Smooth muscle cell (in vitro differentiated cells): ENCODE data around the gene PIGV. TPM values are rescaled to one million over a fixed set of nuclear protein-coding genes. Genes with fewer than 3 reads are reported as not detected.

ENCODE experiments used
- DNase-seq: peaks from one replicate; lab custom pipeline; 2025; ENCODE audit not compliant: unreplicated experiment; lab: John Stamatoyannopoulos, UW
- H2AFZ ChIP-seq: fragments of 200-600 bp; sonication (generic); 2 replicates; pipeline ENCODE4 v1.6.0; 2016; ENCODE audit warnings: antibody characterized with exemption, low read depth, mild to moderate bottlenecking
- H3F3A ChIP-seq: fragments of 200-600 bp; sonication (generic); 2 replicates; pipeline ENCODE4 v1.6.0; 2017; ENCODE audit warnings: antibody characterized with exemption, low read depth
- H3K27ac ChIP-seq: fragments of 200-600 bp; sonication (generic); 2 replicates; pipeline ENCODE4 v1.5.1; 2016; ENCODE audit warnings: low read depth, mild to moderate bottlenecking
- H3K27me3 ChIP-seq: fragments of 200-600 bp; sonication (generic); 2 replicates; pipeline ENCODE4 v1.6.1; 2016; ENCODE audit warnings: low read depth, mild to moderate bottlenecking
- H3K36me3 ChIP-seq: fragments of 200-600 bp; sonication (generic); 2 replicates; pipeline ENCODE4 v1.5.1; 2016; ENCODE audit warnings: low read depth
- H3K4me1 ChIP-seq: fragments of 200-600 bp; sonication (generic); 2 replicates; pipeline ENCODE4 v1.5.1; 2016; ENCODE audit warnings: low read depth
- H3K4me2 ChIP-seq: fragments of 200-600 bp; sonication (generic); 2 replicates; pipeline ENCODE4 v1.6.0; 2016; ENCODE audit warnings: mild to moderate bottlenecking
- H3K4me3 ChIP-seq: fragments of 200-600 bp; sonication (generic); 2 replicates; pipeline ENCODE4 v1.5.1; 2016; ENCODE audit warnings: mild to moderate bottlenecking
- H3K79me2 ChIP-seq: fragments of 200-600 bp; sonication (generic); 2 replicates; pipeline ENCODE4 v1.6.0; 2016; ENCODE audit warnings: low read depth, mild to moderate bottlenecking
- H3K9ac ChIP-seq: fragments of 200-600 bp; sonication (generic); 2 replicates; pipeline ENCODE4 v1.6.0; 2016; ENCODE audit warnings: low read depth
- H3K9me3 ChIP-seq: fragments of 200-600 bp; sonication (generic); replicated peaks from 2 replicates; pipeline ENCODE4 v1.5.1; 2016; ENCODE audit warnings: low read depth
- H4K20me1 ChIP-seq: fragments of 200-600 bp; sonication (generic); 2 replicates; pipeline ENCODE4 v1.6.0; 2016; ENCODE audit warnings: low read depth
- CTCF ChIP-seq: fragments of 200-600 bp; sonication (generic); IDR thresholded peaks from 2 replicates; pipeline ENCODE4 v1.5.1; 2017; ENCODE audit warnings: borderline replicate concordance, mild to moderate bottlenecking, antibody characterized with exemption; ENCODE audit not compliant: insufficient read depth, poor library complexity, severe bottlenecking
- whole genome bisulfite sequencing: methylation state at CpG from one replicate; pipeline ENCODE4 v1.1.7; 2016; ENCODE audit warnings: low lambda C conversion rate; 5-methylcytosine and 5-hydroxymethylcytosine counted together
- polyA plus RNA-seq: library from polyadenylated mRNA; unstranded; fragments of >200 nt; fragmentation: Nextera tagmentation; extraction: Ambion mirVana; gene quantifications from 2 replicates; pipeline ENCODE4 v1.2.1, GENCODE V29; 2016
- total RNA-seq: library from RNA; depleted of rRNA; stranded (reverse); fragments of >200 nt; gene quantifications from 2 replicates; pipeline ENCODE4 v1.2.3, GENCODE V29; 2014

The PIGV gene
- total and polyA plus RNA-seq, 2 experiments from 2014 or later = 8.7 to 9.9 TPM

GRCh38 chr1:26828411-26828991, 40.8 kb downstream of the PIGV start:
- Histone ChIP-seq H3K9ac (no peak overlapping the region), H4K20me1 (peaks cover 51% of the 10 kb centered on the region), H2AFZ (no peak overlapping the region), H3K9me3 (no peaks in the 10 kb centered on the region), H3K36me3 (no peaks in the 10 kb centered on the region), H3F3A (no peaks in the 10 kb centered on the region), H3K4me3 (no peak overlapping the region), H3K4me2 (peak overlapping the region; percentile 9), H3K79me2 (peaks cover 40% of the 10 kb centered on the region), H3K4me1 (peaks cover 21% of the 10 kb centered on the region), H3K27ac (no peak overlapping the region), H3K27me3 (no peaks in the 10 kb centered on the region)
- DNase-seq = no peak
- no peak for TF ChIP-seq CTCF
- WGBS = 84% methylated on average over 4 of the region's 4 CpGs

- H3K4me2 ChIP-seq = no peak overlapping the region
- H3K27ac ChIP-seq = no peak overlapping the region
- no peaks in the 10 kb centered on the region for H3F3A ChIP-seq
- TF ChIP-seq CTCF = no peak
- H3K36me3 ChIP-seq = no peaks in the 10 kb centered on the region
- peaks cover 21% of the 10 kb centered on the region for H3K4me1 ChIP-seq
- no peaks in the 10 kb centered on the region for H3K9me3 ChIP-seq
- H3K9ac ChIP-seq = no peak overlapping the region
- H3K4me3 ChIP-seq = no peak overlapping the region
- H4K20me1 ChIP-seq = peaks cover 51% of the 10 kb centered on the region
- no peak overlapping the region for H2AFZ ChIP-seq
- H3K27me3 ChIP-seq = no peaks in the 10 kb centered on the region
- H3K79me2 ChIP-seq = peaks cover 40% of the 10 kb centered on the region
- WGBS = 95% methylated on average over 6 of the region's 6 CpGs
- no peak for DNase-seq
Observed at GRCh38 chr1:26829184-26829911, 41.6 kb downstream of the PIGV start.

- Histone ChIP-seq H4K20me1 (peaks cover 51% of the 10 kb centered on the region), H3K27me3 (no peaks in the 10 kb centered on the region), H3K4me2 (no peak overlapping the region), H3K9me3 (no peaks in the 10 kb centered on the region), H3K4me1 (peaks cover 18% of the 10 kb centered on the region), H3K9ac (no peak overlapping the region), H3F3A (no peaks in the 10 kb centered on the region), H3K27ac (no peak overlapping the region), H3K4me3 (no peak overlapping the region), H2AFZ (no peak overlapping the region), H3K36me3 (no peaks in the 10 kb centered on the region), H3K79me2 (peaks cover 39% of the 10 kb centered on the region)
- 100% methylated on average over 3 of the region's 3 CpGs for WGBS
- DNase-seq = no peak
- no peak for TF ChIP-seq CTCF
Observed at GRCh38 chr1:26831059-26831458, 43.3 kb downstream of the PIGV start.
